ENCODE results near the gene CMTM6.

The CMTM6 gene

DNA sequence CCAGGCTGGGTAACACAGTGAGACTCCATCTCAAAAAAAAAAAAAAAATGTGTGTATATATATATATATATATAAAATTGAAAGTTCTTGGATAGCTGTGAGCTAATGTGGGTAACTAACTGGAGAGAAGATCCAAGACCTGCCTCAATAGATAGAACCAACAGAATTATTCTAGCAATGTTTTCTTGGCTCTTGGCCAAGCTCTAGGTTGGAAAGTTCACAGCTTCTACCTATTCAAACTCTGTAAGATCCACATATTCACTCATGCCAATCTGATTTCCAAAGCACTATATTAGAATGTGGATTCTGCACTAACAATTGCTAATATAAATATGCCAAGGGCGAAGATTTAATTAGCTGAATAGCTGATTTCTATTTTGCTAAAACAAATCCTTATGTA lies 29.8 kb upstream of the CMTM6 start:
- no peak for ATAC-seq
- TF ChIP-seq, protein P1, sequence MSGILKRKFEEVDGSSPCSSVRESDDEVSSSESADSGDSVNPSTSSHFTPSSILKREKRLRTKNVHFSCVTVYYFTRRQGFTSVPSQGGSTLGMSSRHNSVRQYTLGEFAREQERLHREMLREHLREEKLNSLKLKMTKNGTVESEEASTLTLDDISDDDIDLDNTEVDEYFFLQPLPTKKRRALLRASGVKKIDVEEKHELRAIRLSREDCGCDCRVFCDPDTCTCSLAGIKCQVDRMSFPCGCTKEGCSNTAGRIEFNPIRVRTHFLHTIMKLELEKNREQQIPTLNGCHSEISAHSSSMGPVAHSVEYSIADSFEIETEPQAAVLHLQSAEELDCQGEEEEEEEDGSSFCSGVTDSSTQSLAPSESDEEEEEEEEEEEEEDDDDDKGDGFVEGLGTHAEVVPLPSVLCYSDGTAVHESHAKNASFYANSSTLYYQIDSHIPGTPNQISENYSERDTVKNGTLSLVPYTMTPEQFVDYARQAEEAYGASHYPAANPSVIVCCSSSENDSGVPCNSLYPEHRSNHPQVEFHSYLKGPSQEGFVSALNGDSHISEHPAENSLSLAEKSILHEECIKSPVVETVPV (CRISPR knock-in tag; IDR thresholded peaks at IDR 0.05) = no peak

DNA sequence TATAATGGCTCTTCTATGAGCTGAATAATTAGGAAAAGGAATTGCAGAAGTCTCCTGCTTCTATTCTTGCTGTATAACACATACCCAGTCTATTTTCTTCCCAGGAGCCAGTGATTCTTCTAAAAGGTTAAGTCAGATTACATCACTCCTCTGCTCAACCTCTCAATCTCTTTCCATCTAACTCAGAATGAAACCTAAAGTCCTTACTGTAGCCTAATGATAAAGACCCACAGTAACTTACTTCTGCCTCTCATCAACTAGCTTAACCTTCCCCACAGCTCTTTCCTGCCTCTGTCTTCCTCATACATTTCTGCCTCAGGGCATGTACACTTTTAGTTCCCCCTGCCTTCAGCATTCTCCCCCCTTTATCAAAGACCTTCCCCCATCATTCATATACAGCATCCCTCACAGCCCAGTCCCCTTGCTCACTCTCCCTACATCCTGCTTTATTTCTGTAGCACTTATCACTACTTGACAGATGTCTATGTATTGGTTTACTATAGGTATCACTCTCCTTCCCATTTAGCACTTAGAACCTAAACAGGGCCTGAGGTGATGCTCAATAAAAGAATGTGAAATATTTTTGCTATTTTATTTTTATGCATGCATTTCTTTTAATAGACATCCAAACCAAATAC lies 28.5 kb upstream of the CMTM6 start:
- no peak for TF ChIP-seq PPARA (CRISPR knock-in tag; IDR thresholded peaks at IDR 0.05; ENCODE audit: borderline replicate concordance)
- no peak for TF ChIP-seq ISL1 (CRISPR knock-in tag; IDR thresholded peaks at IDR 0.05)
- TF ChIP-seq, protein P2, sequence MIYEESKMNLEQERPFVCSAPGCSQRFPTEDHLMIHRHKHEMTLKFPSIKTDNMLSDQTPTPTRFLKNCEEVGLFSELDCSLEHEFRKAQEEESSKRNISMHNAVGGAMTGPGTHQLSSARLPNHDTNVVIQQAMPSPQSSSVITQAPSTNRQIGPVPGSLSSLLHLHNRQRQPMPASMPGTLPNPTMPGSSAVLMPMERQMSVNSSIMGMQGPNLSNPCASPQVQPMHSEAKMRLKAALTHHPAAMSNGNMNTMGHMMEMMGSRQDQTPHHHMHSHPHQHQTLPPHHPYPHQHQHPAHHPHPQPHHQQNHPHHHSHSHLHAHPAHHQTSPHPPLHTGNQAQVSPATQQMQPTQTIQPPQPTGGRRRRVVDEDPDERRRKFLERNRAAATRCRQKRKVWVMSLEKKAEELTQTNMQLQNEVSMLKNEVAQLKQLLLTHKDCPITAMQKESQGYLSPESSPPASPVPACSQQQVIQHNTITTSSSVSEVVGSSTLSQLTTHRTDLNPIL (CRISPR knock-in tag; IDR thresholded peaks at IDR 0.05; ENCODE audit: low read depth) = no peak
- TF ChIP-seq CSDC2 (CRISPR knock-in tag; IDR thresholded peaks at IDR 0.05) = no peak
- no peak for TF ChIP-seq ZNF565 (CRISPR knock-in tag; conservative IDR thresholded peaks at IDR 0.05; ENCODE audit: low read depth)
- TF ChIP-seq ZFP3 (CRISPR knock-in tag; IDR thresholded peaks at IDR 0.05) = no peak
- TF ChIP-seq GLIS3 (CRISPR knock-in tag; IDR thresholded peaks at IDR 0.05) = no peak
- no peak for TF ChIP-seq BACH2 (CRISPR knock-in tag; IDR thresholded peaks at IDR 0.05; ENCODE audit: borderline replicate concordance)
- no peak for TF ChIP-seq TOX (CRISPR knock-in tag; IDR thresholded peaks at IDR 0.05; ENCODE audit: borderline replicate concordance)
- TF ChIP-seq, protein P3, sequence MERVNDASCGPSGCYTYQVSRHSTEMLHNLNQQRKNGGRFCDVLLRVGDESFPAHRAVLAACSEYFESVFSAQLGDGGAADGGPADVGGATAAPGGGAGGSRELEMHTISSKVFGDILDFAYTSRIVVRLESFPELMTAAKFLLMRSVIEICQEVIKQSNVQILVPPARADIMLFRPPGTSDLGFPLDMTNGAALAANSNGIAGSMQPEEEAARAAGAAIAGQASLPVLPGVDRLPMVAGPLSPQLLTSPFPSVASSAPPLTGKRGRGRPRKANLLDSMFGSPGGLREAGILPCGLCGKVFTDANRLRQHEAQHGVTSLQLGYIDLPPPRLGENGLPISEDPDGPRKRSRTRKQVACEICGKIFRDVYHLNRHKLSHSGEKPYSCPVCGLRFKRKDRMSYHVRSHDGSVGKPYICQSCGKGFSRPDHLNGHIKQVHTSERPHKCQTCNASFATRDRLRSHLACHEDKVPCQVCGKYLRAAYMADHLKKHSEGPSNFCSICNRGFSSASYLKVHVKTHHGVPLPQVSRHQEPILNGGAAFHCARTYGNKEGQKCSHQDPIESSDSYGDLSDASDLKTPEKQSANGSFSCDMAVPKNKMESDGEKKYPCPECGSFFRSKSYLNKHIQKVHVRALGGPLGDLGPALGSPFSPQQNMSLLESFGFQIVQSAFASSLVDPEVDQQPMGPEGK (CRISPR knock-in tag; IDR thresholded peaks at IDR 0.05; ENCODE audit: borderline replicate concordance) = no peak
- TF ChIP-seq, protein P4, sequence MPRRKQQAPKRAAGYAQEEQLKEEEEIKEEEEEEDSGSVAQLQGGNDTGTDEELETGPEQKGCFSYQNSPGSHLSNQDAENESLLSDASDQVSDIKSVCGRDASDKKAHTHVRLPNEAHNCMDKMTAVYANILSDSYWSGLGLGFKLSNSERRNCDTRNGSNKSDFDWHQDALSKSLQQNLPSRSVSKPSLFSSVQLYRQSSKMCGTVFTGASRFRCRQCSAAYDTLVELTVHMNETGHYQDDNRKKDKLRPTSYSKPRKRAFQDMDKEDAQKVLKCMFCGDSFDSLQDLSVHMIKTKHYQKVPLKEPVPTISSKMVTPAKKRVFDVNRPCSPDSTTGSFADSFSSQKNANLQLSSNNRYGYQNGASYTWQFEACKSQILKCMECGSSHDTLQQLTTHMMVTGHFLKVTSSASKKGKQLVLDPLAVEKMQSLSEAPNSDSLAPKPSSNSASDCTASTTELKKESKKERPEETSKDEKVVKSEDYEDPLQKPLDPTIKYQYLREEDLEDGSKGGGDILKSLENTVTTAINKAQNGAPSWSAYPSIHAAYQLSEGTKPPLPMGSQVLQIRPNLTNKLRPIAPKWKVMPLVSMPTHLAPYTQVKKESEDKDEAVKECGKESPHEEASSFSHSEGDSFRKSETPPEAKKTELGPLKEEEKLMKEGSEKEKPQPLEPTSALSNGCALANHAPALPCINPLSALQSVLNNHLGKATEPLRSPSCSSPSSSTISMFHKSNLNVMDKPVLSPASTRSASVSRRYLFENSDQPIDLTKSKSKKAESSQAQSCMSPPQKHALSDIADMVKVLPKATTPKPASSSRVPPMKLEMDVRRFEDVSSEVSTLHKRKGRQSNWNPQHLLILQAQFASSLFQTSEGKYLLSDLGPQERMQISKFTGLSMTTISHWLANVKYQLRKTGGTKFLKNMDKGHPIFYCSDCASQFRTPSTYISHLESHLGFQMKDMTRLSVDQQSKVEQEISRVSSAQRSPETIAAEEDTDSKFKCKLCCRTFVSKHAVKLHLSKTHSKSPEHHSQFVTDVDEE (CRISPR knock-in tag; IDR thresholded peaks at IDR 0.05) = no peak
- TF ChIP-seq ESRRG (CRISPR knock-in tag; IDR thresholded peaks at IDR 0.05) = no peak
- no peak for TF ChIP-seq ZC3H10 (CRISPR knock-in tag; IDR thresholded peaks at IDR 0.05)
- TF ChIP-seq ZFP30 (CRISPR knock-in tag; IDR thresholded peaks at IDR 0.05) = no peak
- no peak for TF ChIP-seq ZNF70 (CRISPR knock-in tag; IDR thresholded peaks at IDR 0.05)
- peak; percentile 33; the same call in 2 of the 3 replicates for ATAC-seq

DNA sequence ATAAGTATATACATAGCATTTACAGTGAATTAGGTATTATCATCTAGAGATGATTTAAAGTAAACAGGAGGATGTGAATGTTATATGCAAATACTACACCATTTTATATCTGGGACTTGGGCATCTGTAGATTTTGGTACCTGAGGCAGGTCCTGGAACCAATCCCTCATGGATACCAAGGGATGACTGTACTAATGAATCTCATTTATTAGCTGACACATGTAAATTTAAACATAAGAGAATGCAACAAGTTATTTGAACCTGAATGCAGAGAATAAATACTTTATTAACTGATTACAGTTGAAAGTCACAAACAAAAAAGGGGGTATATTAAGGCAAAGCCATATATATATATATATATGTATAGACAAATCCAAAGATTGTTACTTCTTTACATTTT lies 23.1 kb upstream of the CMTM6 start:
- TF ChIP-seq OSR1 (CRISPR knock-in tag; IDR thresholded peaks at IDR 0.05) (no peak), TOX (CRISPR knock-in tag; IDR thresholded peaks at IDR 0.05; ENCODE audit: borderline replicate concordance) (no peak), ZC3H10 (CRISPR knock-in tag; IDR thresholded peaks at IDR 0.05) (no peak), RARB (CRISPR knock-in tag; IDR thresholded peaks at IDR 0.05) (no peak), ZNF565 (CRISPR knock-in tag; conservative IDR thresholded peaks at IDR 0.05; ENCODE audit: low read depth) (no peak), ISL1 (CRISPR knock-in tag; IDR thresholded peaks at IDR 0.05) (no peak), SNAI2 (CRISPR knock-in tag; IDR thresholded peaks at IDR 0.05) (no peak), PPARA (CRISPR knock-in tag; IDR thresholded peaks at IDR 0.05; ENCODE audit: borderline replicate concordance) (no peak)
- TF ChIP-seq, protein P4 (CRISPR knock-in tag; IDR thresholded peaks at IDR 0.05) = no peak
- TF ChIP-seq, protein P1 (CRISPR knock-in tag; IDR thresholded peaks at IDR 0.05) = no peak
- no peak for ATAC-seq
